Loucy (cell line): ENCODE data around the gene G2E3.
"Not testable (repeated sequence)": the region's sequence is repeated elsewhere in the genome, so short reads cannot be mapped to it uniquely, and the experiment has no call there.

Experiments
- H2AFZ ChIP-seq: fragments of 200-600 bp; sonication (generic); 2 replicates; pipeline ENCODE4 v1.6.0; 2016; ENCODE audit warnings: antibody characterized with exemption, mild to moderate bottlenecking, low read length, moderate library complexity
- H3F3A ChIP-seq: fragments of 200-600 bp; 2 replicates; pipeline ENCODE4 v1.6.0; 2016; ENCODE audit warnings: antibody characterized with exemption, low read depth, mild to moderate bottlenecking
- H3K27me3 ChIP-seq: fragments of 200-600 bp; sonication (generic); 2 replicates; pipeline ENCODE4 v1.6.1; 2014; ENCODE audit warnings: low read length, mild to moderate bottlenecking; ENCODE audit not compliant: insufficient read depth, poor library complexity, severe bottlenecking
- H3K36me3 ChIP-seq: fragments of 200-600 bp; sonication (generic); 2 replicates; pipeline ENCODE4 v1.6.1; 2016; ENCODE audit warnings: low read length; ENCODE audit not compliant: insufficient read depth
- H3K4me1 ChIP-seq: fragments of 200-600 bp; sonication (generic); 2 replicates; pipeline ENCODE4 v1.5.1; 2014; ENCODE audit warnings: low read length, mild to moderate bottlenecking; ENCODE audit not compliant: insufficient read depth, poor library complexity, severe bottlenecking
- H3K4me2 ChIP-seq: fragments of 200-600 bp; sonication (generic); 2 replicates; pipeline ENCODE4 v1.6.0; 2014; ENCODE audit warnings: antibody characterized with exemption, low read length, low read depth, mild to moderate bottlenecking; ENCODE audit not compliant: poor library complexity, severe bottlenecking
- H3K4me3 ChIP-seq: fragments of 200-600 bp; sonication (generic); 2 replicates; pipeline ENCODE4 v1.5.1; 2014; ENCODE audit warnings: low read length, mild to moderate bottlenecking, mixed read lengths; ENCODE audit not compliant: poor library complexity, severe bottlenecking
- H3K79me2 ChIP-seq: fragments of 200-600 bp; sonication (generic); 2 replicates; pipeline ENCODE4 v1.6.1; 2014; ENCODE audit warnings: low read length; ENCODE audit not compliant: insufficient read depth
- H3K9ac ChIP-seq: fragments of 200-600 bp; sonication (generic); 2 replicates; pipeline ENCODE4 v1.6.0; 2014; ENCODE audit warnings: mild to moderate bottlenecking, low read depth, low read length, moderate library complexity; ENCODE audit not compliant: poor library complexity, severe bottlenecking
- H3K9me2 ChIP-seq: fragments of 200-600 bp; sonication (generic); replicated peaks from 2 replicates; pipeline ENCODE4 v1.6.1; 2016; ENCODE audit warnings: low read depth, low read length, mixed read lengths
- H3K9me3 ChIP-seq: fragments of 200-600 bp; sonication (generic); 2 replicates; pipeline ENCODE4 v1.6.1; 2014; ENCODE audit warnings: mild to moderate bottlenecking, antibody characterized with exemption, low read length, low read depth; ENCODE audit not compliant: insufficient read depth
- H4K20me1 ChIP-seq: fragments of 200-600 bp; sonication (generic); 2 replicates; pipeline ENCODE4 v1.6.0; 2014; ENCODE audit warnings: antibody characterized with exemption, low read length, mild to moderate bottlenecking; ENCODE audit not compliant: insufficient read depth, poor library complexity, severe bottlenecking
- EZH2phosphoT487 ChIP-seq: fragments of 200-600 bp; IDR thresholded peaks from 2 replicates; pipeline ENCODE4 v1.6.1; 2018; ENCODE audit warnings: antibody characterized with exemption, mild to moderate bottlenecking, moderate library complexity, borderline replicate concordance
- TF ChIP-seq, protein P1 (sequence below): fragments of 200-600 bp; sonication (generic); conservative IDR thresholded peaks from 2 replicates; pipeline ENCODE4 v1.5.1; 2014; ENCODE audit warnings: mild to moderate bottlenecking, antibody characterized with exemption, low read length

G2E3 gene

DNA sequence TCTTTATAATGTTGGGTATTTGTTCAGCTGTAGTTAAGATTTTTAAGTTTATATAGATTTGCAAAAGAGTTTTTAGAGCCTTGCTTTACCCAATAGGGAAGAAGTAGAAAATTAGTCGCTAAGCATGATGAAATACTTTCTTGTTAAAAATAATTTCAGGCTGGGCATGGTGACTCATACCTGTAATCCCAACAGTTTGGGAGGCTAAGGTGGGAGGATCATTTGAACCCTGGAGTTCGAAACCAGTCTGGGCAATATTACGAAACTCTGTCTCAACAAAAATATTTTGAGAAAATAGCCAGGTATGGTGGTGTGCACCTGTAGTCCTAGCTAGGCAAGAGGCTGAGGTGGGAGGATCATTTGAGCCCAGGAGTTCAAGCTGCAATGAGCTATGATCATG lies 44.4 kb downstream of the G2E3 start:
- Histone ChIP-seq H2AFZ (no peak overlapping the region), H3K79me2 (no peaks in the 10 kb centered on the region), H3K4me1 (no peaks in the 10 kb centered on the region)

DNA sequence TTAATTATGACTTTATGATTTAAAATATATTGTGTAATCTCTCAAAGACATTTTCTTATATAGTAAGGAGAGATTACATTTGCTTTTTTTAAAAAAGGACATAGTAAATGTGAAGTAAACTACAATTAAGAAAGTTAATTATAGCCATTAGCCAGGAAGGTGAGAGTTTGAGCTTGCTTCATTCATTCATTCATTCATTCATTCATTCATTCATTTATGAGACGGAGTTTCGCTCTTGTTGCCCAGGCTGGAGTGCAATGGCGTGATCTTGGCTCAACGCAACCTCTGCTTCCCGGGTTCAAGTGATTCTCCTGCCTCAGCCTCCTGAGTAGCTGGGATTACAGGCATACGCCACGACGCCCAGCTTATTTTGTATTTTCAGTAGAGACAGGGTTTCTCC lies 45.7 kb downstream of the G2E3 start:
- not testable (repeated sequence) for H3K27me3 ChIP-seq, H2AFZ ChIP-seq, H3F3A ChIP-seq, H3K9me3 ChIP-seq, H3K4me3 ChIP-seq, H3K9me2 ChIP-seq, H4K20me1 ChIP-seq, H3K79me2 ChIP-seq, H3K9ac ChIP-seq, H3K4me2 ChIP-seq, H3K4me1 ChIP-seq
- peaks cover 92% of the 10 kb centered on the region for H3K36me3 ChIP-seq

More for the DNA sequence above, 44.4 kb downstream of the G2E3 start:
- H3K27me3 ChIP-seq = no peaks in the 10 kb centered on the region
- peaks cover 92% of the 10 kb centered on the region for H3K36me3 ChIP-seq
- TF ChIP-seq, protein P1, sequence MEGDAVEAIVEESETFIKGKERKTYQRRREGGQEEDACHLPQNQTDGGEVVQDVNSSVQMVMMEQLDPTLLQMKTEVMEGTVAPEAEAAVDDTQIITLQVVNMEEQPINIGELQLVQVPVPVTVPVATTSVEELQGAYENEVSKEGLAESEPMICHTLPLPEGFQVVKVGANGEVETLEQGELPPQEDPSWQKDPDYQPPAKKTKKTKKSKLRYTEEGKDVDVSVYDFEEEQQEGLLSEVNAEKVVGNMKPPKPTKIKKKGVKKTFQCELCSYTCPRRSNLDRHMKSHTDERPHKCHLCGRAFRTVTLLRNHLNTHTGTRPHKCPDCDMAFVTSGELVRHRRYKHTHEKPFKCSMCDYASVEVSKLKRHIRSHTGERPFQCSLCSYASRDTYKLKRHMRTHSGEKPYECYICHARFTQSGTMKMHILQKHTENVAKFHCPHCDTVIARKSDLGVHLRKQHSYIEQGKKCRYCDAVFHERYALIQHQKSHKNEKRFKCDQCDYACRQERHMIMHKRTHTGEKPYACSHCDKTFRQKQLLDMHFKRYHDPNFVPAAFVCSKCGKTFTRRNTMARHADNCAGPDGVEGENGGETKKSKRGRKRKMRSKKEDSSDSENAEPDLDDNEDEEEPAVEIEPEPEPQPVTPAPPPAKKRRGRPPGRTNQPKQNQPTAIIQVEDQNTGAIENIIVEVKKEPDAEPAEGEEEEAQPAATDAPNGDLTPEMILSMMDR = no peak
- TF ChIP-seq EZH2phosphoT487 = no peak
- no peaks in the 10 kb centered on the region for H4K20me1 ChIP-seq
- H3K4me3 ChIP-seq = no peak overlapping the region
- H3K9me3 ChIP-seq = no peaks in the 10 kb centered on the region
- H3K9ac ChIP-seq = no peak overlapping the region
- no peaks in the 10 kb centered on the region for H3F3A ChIP-seq
- no peaks in the 10 kb centered on the region for H3K9me2 ChIP-seq
- no peak overlapping the region for H3K4me2 ChIP-seq

DNA sequence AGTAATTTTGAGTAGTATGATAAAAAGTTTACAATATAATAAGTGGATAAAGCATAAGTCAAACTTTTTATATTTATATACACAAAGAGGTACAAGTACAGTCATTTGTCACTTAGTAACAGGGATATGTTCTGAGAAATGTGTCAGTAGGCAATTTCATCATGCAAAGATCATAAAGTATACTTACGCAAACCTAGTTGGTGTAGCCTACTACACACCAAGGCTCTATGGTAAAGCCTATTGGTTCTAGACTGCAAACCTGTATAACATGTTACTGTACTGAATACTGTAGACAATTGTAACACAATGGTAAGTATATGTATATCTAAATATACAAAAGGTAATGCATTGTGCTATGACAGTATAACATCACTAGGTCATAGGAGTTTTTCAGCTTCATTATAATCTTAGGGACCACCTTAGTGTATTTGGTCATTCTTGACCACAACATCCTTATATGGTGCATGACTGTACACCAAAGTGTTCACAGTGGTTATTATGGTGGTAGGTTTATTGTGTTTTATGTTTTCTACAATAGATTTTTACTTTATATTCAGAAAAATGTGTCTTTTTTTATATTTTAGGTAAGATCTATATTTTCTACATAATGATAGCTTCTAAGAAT lies 48.3 kb downstream of the G2E3 start:
- no peaks in the 10 kb centered on the region for H3K79me2 ChIP-seq
- no peaks in the 10 kb centered on the region for H3K9me2 ChIP-seq
- H3F3A ChIP-seq = no peaks in the 10 kb centered on the region
- no peaks in the 10 kb centered on the region for H3K27me3 ChIP-seq
- H3K4me3 ChIP-seq = no peak overlapping the region
- H3K9ac ChIP-seq = no peak overlapping the region
- no peaks in the 10 kb centered on the region for H3K9me3 ChIP-seq
- TF ChIP-seq, protein P1 = no peak
- TF ChIP-seq EZH2phosphoT487 = no peak
- H3K4me2 ChIP-seq = no peak overlapping the region
- H3K36me3 ChIP-seq = peaks cover 85% of the 10 kb centered on the region
- H4K20me1 ChIP-seq = no peaks in the 10 kb centered on the region
- H2AFZ ChIP-seq = no peak overlapping the region
- H3K4me1 ChIP-seq = no peaks in the 10 kb centered on the region

DNA sequence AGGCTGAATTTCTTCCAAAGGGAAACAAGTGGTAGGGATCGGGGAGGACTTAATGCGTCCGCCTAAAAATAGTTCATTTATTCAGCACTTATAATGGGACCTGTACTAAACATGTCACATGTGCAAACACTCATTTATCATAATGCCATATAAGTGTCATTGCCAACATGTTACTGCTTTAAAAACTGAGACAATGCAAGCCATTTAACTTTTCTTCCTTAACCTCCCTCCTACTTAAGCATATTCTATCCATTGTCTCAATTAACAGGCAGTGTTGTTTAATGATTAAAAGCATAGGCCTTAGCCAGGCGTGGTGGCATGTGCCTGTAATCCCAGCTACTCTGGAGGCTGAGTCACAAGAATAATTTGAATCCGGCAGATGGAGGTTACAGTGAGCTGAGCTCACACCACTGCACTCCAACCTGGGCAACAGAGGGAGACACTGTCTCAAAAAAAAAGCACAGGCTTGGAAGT lies 49.6 kb downstream of the G2E3 start:
- H3K79me2 ChIP-seq = no peaks in the 10 kb centered on the region
- H3K4me3 ChIP-seq = no peak overlapping the region
- no peak overlapping the region for H3K4me2 ChIP-seq
- no peaks in the 10 kb centered on the region for H3K4me1 ChIP-seq
- H3K9me2 ChIP-seq = no peaks in the 10 kb centered on the region
- H3K36me3 ChIP-seq = peaks cover 72% of the 10 kb centered on the region
- H3K27me3 ChIP-seq = no peaks in the 10 kb centered on the region
- H3F3A ChIP-seq = no peaks in the 10 kb centered on the region
- no peak overlapping the region for H3K9ac ChIP-seq
- no peaks in the 10 kb centered on the region for H4K20me1 ChIP-seq
- no peak for TF ChIP-seq EZH2phosphoT487
- TF ChIP-seq, protein P1 = no peak
- H3K9me3 ChIP-seq = no peaks in the 10 kb centered on the region
- no peak overlapping the region for H2AFZ ChIP-seq
